Panc1 (cell line): ENCODE results near the gene ZNF124. TPM values are rescaled to one million over a fixed set of nuclear protein-coding genes. Genes with fewer than 3 reads are reported as not detected.

Experiments used
- ATAC-seq: fragments of 200-7000 bp; cut with Tn5 transposase; 2 replicates; pipeline ENCODE4 v1.9.1; 2020; ENCODE audit warnings: mild to moderate bottlenecking, moderate library complexity
- BruUV-seq: library from RNA; stranded (reverse); fragments of 400-500 nt; replicated peaks from 2 replicates; lab custom pipeline; 2021; lab: Mats Ljungman, UMichigan
- CTCF ChIA-PET: fragments of 300-600 bp; sonication (Branson Sonifier 250); formaldehyde crosslinking; loops from one replicate; lab custom pipeline; 2022; ENCODE audit warnings: antibody characterized with exemption; lab: Charles Lee
- POLR2A ChIA-PET: fragments of 300-600 bp; sonication (Branson Sonifier 250); formaldehyde crosslinking; loops from one replicate; lab custom pipeline; 2022; ENCODE audit warnings: antibody characterized with exemption; lab: Charles Lee
- DNase-seq: peaks from one replicate; pipeline ENCODE4 v3.0.0-alpha.2; 2010; ENCODE audit warnings: low read depth, low spot score
- H3K27ac ChIP-seq: 2 replicates; pipeline ENCODE4 v1.5.1; 2011; ENCODE audit warnings: mild to moderate bottlenecking, low read length, inconsistent platforms
- H3K27me3 ChIP-seq: fragments of 200-500 bp; sonication (Bioruptor generic); 2 replicates; pipeline ENCODE4 v1.6.0; 2014; ENCODE audit warnings: low read length, inconsistent platforms; ENCODE audit not compliant: control insufficient read depth, insufficient read depth
- H3K36me3 ChIP-seq: fragments of 200-500 bp; sonication (Bioruptor generic); 2 replicates; pipeline ENCODE4 v1.5.1; 2014; ENCODE audit warnings: inconsistent platforms, mild to moderate bottlenecking, low read length, moderate library complexity; ENCODE audit not compliant: control insufficient read depth, insufficient read depth
- H3K4me1 ChIP-seq: 2 replicates; pipeline ENCODE4 v1.5.1; 2011; ENCODE audit warnings: inconsistent platforms, mild to moderate bottlenecking, low read length, moderate library complexity; ENCODE audit not compliant: control insufficient read depth, insufficient read depth
- H3K4me3 ChIP-seq, 2 experiments: 2 replicates each; pipeline ENCODE4 v1.5.1; 2011 to 2012; ENCODE audit warnings: low read depth in 2 of 2, low read length in 2 of 2, mild to moderate bottlenecking in 2 of 2, inconsistent platforms in 1 of 2, moderate library complexity in 1 of 2
- H3K9me3 ChIP-seq: fragments of 200-500 bp; sonication (Bioruptor generic); 2 replicates; pipeline ENCODE4 v1.5.1; 2014; ENCODE audit warnings: low read depth, mild to moderate bottlenecking, inconsistent platforms, low read length, moderate library complexity; ENCODE audit not compliant: control insufficient read depth, insufficient read depth
- POLR2AphosphoS5 ChIP-seq: IDR thresholded peaks from 2 replicates; pipeline ENCODE4 v1.6.1; 2012; ENCODE audit warnings: mild to moderate bottlenecking, low read depth, low read length, moderate library complexity
- SIN3A ChIP-seq: IDR thresholded peaks from 2 replicates; pipeline ENCODE4 v1.6.1; 2012; ENCODE audit warnings: low read depth, mild to moderate bottlenecking, low read length, moderate library complexity, borderline replicate concordance; ENCODE audit not compliant: insufficient read depth
- TCF7L2 ChIP-seq: IDR thresholded peaks from 2 replicates; pipeline ENCODE4 v1.6.1; 2011; ENCODE audit warnings: mild to moderate bottlenecking, low read depth, low read length, inconsistent platforms
- in situ Hi-C: cut with HindIII; loops from 2 replicates; pipeline ENCODE4 v1.10.0; 2016; ENCODE audit warnings: low sequenced_read_pairs, low pct_unique_long_range_greater_than_20kb
- intact Hi-C: fragments of 100-400 bp; cut with micrococcal nuclease; formaldehyde crosslinking; loops from one replicate; pipeline ENCODE4 v1.10.0; 2022; ENCODE audit not compliant: unreplicated experiment
- total RNA-seq: library from RNA; stranded (reverse); gene quantifications from one replicate; pipeline ENCODE4 v1.2.1, GENCODE V29; 2021; ENCODE audit not compliant: unreplicated experiment
- TF ChIP-seq, protein P1 (sequence below): fragments of 450-650 bp; IDR thresholded peaks from 2 replicates; pipeline ENCODE4 v1.5.1; 2017; ENCODE audit warnings: mild to moderate bottlenecking
- TF ChIP-seq, protein P2 (sequence below), 2 experiments: IDR thresholded peaks; 2 replicates each; pipeline ENCODE4 v1.6.1; 2011 to 2012; ENCODE audit warnings: low read depth in 2 of 2, control low read depth in 1 of 2, low read length in 1 of 2, mild to moderate bottlenecking in 1 of 2, moderate library complexity in 1 of 2; ENCODE audit not compliant: insufficient read depth in 1 of 2

ZNF124 gene
- total RNA-seq, 1 experiment from 2014 or later, result 18.6 TPM

DNA sequence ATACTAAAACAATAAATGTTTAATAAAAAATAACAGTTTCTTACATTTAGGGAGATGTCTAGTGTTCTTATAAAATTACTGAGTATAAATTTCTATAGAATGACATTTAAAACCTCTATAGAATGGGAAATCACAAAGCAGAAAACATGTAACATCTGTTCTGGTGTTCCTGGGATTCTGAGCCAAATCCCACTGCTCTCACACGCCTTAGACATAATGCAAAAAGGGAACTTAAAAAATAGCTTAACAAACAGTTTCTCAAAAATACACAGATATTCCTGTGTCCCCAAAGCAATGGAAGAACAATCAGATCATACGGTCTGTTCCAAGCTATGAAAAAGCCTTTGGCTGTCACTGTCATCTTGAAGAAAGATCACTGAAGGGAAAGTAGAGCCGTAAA, 27.0 kb upstream of the ZNF124 start:
- ChIA-PET POLR2A (no interaction called here), CTCF (no interaction called here)
- TF ChIP-seq TCF7L2, result no peak
- no peak for TF ChIP-seq POLR2AphosphoS5
- TF ChIP-seq, protein P1, sequence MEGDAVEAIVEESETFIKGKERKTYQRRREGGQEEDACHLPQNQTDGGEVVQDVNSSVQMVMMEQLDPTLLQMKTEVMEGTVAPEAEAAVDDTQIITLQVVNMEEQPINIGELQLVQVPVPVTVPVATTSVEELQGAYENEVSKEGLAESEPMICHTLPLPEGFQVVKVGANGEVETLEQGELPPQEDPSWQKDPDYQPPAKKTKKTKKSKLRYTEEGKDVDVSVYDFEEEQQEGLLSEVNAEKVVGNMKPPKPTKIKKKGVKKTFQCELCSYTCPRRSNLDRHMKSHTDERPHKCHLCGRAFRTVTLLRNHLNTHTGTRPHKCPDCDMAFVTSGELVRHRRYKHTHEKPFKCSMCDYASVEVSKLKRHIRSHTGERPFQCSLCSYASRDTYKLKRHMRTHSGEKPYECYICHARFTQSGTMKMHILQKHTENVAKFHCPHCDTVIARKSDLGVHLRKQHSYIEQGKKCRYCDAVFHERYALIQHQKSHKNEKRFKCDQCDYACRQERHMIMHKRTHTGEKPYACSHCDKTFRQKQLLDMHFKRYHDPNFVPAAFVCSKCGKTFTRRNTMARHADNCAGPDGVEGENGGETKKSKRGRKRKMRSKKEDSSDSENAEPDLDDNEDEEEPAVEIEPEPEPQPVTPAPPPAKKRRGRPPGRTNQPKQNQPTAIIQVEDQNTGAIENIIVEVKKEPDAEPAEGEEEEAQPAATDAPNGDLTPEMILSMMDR, result no peak
- TF ChIP-seq, protein P2, sequence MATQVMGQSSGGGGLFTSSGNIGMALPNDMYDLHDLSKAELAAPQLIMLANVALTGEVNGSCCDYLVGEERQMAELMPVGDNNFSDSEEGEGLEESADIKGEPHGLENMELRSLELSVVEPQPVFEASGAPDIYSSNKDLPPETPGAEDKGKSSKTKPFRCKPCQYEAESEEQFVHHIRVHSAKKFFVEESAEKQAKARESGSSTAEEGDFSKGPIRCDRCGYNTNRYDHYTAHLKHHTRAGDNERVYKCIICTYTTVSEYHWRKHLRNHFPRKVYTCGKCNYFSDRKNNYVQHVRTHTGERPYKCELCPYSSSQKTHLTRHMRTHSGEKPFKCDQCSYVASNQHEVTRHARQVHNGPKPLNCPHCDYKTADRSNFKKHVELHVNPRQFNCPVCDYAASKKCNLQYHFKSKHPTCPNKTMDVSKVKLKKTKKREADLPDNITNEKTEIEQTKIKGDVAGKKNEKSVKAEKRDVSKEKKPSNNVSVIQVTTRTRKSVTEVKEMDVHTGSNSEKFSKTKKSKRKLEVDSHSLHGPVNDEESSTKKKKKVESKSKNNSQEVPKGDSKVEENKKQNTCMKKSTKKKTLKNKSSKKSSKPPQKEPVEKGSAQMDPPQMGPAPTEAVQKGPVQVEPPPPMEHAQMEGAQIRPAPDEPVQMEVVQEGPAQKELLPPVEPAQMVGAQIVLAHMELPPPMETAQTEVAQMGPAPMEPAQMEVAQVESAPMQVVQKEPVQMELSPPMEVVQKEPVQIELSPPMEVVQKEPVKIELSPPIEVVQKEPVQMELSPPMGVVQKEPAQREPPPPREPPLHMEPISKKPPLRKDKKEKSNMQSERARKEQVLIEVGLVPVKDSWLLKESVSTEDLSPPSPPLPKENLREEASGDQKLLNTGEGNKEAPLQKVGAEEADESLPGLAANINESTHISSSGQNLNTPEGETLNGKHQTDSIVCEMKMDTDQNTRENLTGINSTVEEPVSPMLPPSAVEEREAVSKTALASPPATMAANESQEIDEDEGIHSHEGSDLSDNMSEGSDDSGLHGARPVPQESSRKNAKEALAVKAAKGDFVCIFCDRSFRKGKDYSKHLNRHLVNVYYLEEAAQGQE (IDR thresholded peaks at IDR 0.05; ENCODE audit: insufficient read depth in 1 of 2, low read depth in 2 of 2, low read length in 1 of 2), result no peak
- no peak for TF ChIP-seq SIN3A
- in situ Hi-C loops (no loop called here), intact Hi-C loops (no loop called here)
- peaks cover 30% of the 10 kb centered on the region for H3K9me3 ChIP-seq
- H3K27ac ChIP-seq, result no peak overlapping the region
- no peaks in the 10 kb centered on the region for H3K27me3 ChIP-seq
- no peaks in the 10 kb centered on the region; the same call in 1 of the 2 replicates for H3K4me1 ChIP-seq
- no peak overlapping the region for H3K4me3 ChIP-seq
- ATAC-seq, result no peak
- BruUV-seq, result no TSS peak
- peaks cover 9% of the 10 kb centered on the region for H3K36me3 ChIP-seq
- DNase-seq, result no peak

DNA sequence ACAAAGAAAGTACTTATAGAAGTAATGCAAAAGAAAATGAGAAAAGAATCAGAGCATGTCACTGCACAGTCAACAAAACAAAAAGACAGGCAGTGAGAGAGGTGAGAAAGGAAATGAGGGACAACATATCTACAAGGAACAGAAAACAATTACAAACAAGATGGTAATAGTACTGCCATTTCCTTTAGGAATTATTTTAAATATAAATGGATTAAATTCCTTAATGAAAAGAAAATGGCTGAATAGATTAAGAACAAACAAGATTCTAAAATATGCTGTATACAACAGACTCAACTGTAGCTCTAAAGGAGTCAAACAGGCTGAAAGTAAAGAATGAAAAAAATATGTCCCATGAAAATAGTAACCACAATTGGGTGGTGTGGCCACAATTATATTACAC, 22.1 kb upstream of the ZNF124 start:
- POLR2A ChIA-PET, result no interaction called here
- Histone ChIP-seq H3K4me1 (no peaks in the 10 kb centered on the region), H3K9me3 (peaks cover 72% of the 10 kb centered on the region), H3K27me3 (no peaks in the 10 kb centered on the region), H3K4me3 (no peak overlapping the region), H3K36me3 (peaks cover 6% of the 10 kb centered on the region), H3K27ac (no peak overlapping the region)
- in situ Hi-C loops, result no loop called here
- BruUV-seq, result no TSS peak
- no peak for DNase-seq
- ATAC-seq, result no peak
- CTCF ChIA-PET, result no interaction called here
- no peak for TF ChIP-seq POLR2AphosphoS5
- intact Hi-C loops, result no loop called here

DNA sequence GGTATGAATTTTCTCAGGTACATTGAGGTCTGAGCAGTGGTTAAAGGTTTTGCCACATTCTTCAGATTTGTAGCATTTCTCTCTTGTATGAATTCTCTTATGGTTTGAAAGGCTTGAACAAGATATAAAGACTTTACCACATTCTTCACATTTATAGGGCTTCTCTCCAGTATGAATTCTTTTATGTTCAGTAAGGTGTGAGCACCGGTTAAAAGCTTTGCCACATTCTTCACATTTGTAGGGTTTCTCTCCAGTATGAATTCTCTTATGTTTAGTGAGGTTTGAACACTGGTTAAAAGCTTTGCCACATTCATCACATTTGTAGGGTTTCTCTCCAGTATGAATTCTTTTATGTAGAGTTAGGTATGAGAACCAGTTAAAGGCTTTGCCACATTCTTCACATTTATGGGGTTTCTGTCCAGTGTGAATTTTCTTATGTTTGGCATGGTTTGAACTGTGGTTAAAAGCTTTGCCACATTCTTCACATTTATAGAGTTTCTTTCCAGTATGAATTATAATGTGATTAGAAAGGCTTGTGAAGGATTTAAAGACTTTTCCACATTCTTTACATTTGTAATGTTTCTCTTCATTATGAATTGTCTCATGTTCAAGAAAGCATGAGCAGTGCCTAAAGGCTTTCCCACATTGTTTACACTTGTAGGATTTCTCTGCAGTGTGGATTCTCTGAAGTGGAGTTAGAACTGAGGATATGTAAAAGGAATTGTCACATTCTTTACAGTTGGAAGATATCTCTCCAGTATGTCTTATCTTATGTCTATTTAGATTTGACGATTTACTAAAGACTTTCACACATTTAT, 18.4 kb upstream of the ZNF124 start:
- TSS peak; percentile 84 for BruUV-seq
- H3K36me3 ChIP-seq, result peaks cover 3% of the 10 kb centered on the region; the same call in 1 of the 2 replicates
- DNase-seq (no peak), ATAC-seq (no peak)
- H3K9me3 ChIP-seq, result peaks cover 77% of the 10 kb centered on the region
- no peaks in the 10 kb centered on the region for H3K27me3 ChIP-seq
- in situ Hi-C loops (no loop called here), intact Hi-C loops (no loop called here)
- no peak overlapping the region for H3K4me3 ChIP-seq
- TF ChIP-seq POLR2AphosphoS5, result no peak
- TF ChIP-seq, protein P2 (IDR thresholded peaks at IDR 0.05; ENCODE audit: insufficient read depth in 1 of 2, low read depth in 2 of 2, low read length in 1 of 2), result no peak
- H3K27ac ChIP-seq, result no peak overlapping the region
- CTCF ChIA-PET, result no interaction called here
- H3K4me1 ChIP-seq, result no peaks in the 10 kb centered on the region
- POLR2A ChIA-PET, result no interaction called here
